Stomach (tissue), 4 donors: ENCODE data around the gene JAML.

Source experiments
- CTCF ChIP-seq, 7 experiments: fragments of 450-650 bp in 4 of 7; fragments of 200-600 bp in 3 of 7; sonication (generic) in 3 of 7; IDR thresholded peaks; one replicate each; pipeline ENCODE4 v1.5.1; 2016 to 2019; ENCODE audit warnings: antibody characterized with exemption in 7 of 7, control low read depth in 2 of 7, mild to moderate bottlenecking in 1 of 7
- POLR2AphosphoS5 ChIP-seq, 3 donors: sonication (generic); formaldehyde crosslinking; IDR thresholded peaks; one replicate each; pipeline ENCODE4 v1.6.1; 2016; ENCODE audit warnings: antibody characterized with exemption in 3 of 3

- TF ChIP-seq CTCF (IDR thresholded peaks at IDR 0.05) (no peak), POLR2AphosphoS5 (IDR thresholded peaks at IDR 0.05) (no peak)
Observed at GRCh38 chr11:118168316-118168715, 56.5 kb downstream of the JAML start.
